Neural progenitor cell (in vitro differentiated cells): ENCODE data around the gene DCLK2. TPM values are rescaled to one million over a fixed set of nuclear protein-coding genes. Genes with fewer than 3 reads are reported as not detected.

Experiments used
- DNase-seq: peaks from one replicate; pipeline ENCODE4 v3.0.0-alpha.2; 2016; ENCODE audit warnings: low spot score
- H2AFZ ChIP-seq: fragments of 200-600 bp; sonication (generic); replicated peaks from 2 replicates; pipeline ENCODE4 v1.6.1; 2016; ENCODE audit warnings: antibody characterized with exemption
- H3F3A ChIP-seq: fragments of 200-600 bp; sonication (generic); 2 replicates; pipeline ENCODE4 v1.6.1; 2016; ENCODE audit warnings: antibody characterized with exemption, low read depth
- H3K27ac ChIP-seq: fragments of 200-600 bp; sonication (generic); 2 replicates; pipeline ENCODE4 v1.5.1; 2016; ENCODE audit warnings: mild to moderate bottlenecking
- H3K27me3 ChIP-seq: fragments of 200-600 bp; sonication (generic); 2 replicates; pipeline ENCODE4 v1.6.1; 2016; ENCODE audit warnings: mild to moderate bottlenecking, moderate library complexity
- H3K36me3 ChIP-seq: fragments of 200-600 bp; sonication (generic); 2 replicates; pipeline ENCODE4 v1.5.1; 2016
- H3K4me1 ChIP-seq: fragments of 200-600 bp; sonication (generic); 2 replicates; pipeline ENCODE4 v1.6.1; 2016; ENCODE audit warnings: mixed run types
- H3K4me2 ChIP-seq: fragments of 200-600 bp; sonication (generic); 2 replicates; pipeline ENCODE4 v1.6.1; 2016
- H3K4me3 ChIP-seq: fragments of 200-600 bp; sonication (generic); 2 replicates; pipeline ENCODE4 v1.5.1; 2016
- H3K79me2 ChIP-seq: fragments of 200-600 bp; sonication (generic); 2 replicates; pipeline ENCODE4 v1.6.1; 2016; ENCODE audit warnings: low read depth
- H3K9ac ChIP-seq: fragments of 200-600 bp; sonication (generic); 2 replicates; pipeline ENCODE4 v1.6.1; 2016
- H3K9me3 ChIP-seq: fragments of 200-600 bp; sonication (generic); 2 replicates; pipeline ENCODE4 v1.5.1; 2016; ENCODE audit warnings: low read depth
- H4K20me1 ChIP-seq: fragments of 200-600 bp; sonication (generic); 2 replicates; pipeline ENCODE4 v1.6.1; 2016; ENCODE audit warnings: low read depth
- H3K27ac Mint-ChIP-seq: 3 replicates; pipeline ENCODE4 v1.8.0; 2021; ENCODE audit warnings: mixed read lengths
- H3K27me3 Mint-ChIP-seq: 2 replicates; pipeline ENCODE4 v1.8.0; 2022; ENCODE audit warnings: low read depth, mild to moderate bottlenecking, inconsistent platforms, moderate library complexity, mixed read lengths; ENCODE audit not compliant: insufficient read depth
- H3K36me3 Mint-ChIP-seq: 3 replicates; pipeline ENCODE4 v1.8.0; 2021; ENCODE audit warnings: mixed read lengths
- H3K4me1 Mint-ChIP-seq: 3 replicates; pipeline ENCODE4 v1.8.0; 2021; ENCODE audit warnings: mixed read lengths
- H3K4me3 Mint-ChIP-seq: 3 replicates; pipeline ENCODE4 v1.8.0; 2021; ENCODE audit warnings: mild to moderate bottlenecking, moderate library complexity, mixed read lengths
- H3K9me3 Mint-ChIP-seq: 3 replicates; pipeline ENCODE4 v1.8.0; 2020; ENCODE audit warnings: mixed read lengths
- EZH2 ChIP-seq: fragments of 200-600 bp; sonication (generic); IDR thresholded peaks from 2 replicates; pipeline ENCODE4 v1.6.1; 2017; ENCODE audit warnings: antibody characterized with exemption, mild to moderate bottlenecking, moderate library complexity
- EZH2phosphoT487 ChIP-seq: fragments of 200-600 bp; sonication (generic); IDR thresholded peaks from 2 replicates; pipeline ENCODE4 v1.6.1; 2017; ENCODE audit warnings: antibody characterized with exemption
- total RNA-seq: library from RNA; depleted of rRNA; stranded (reverse); fragments of >200 nt; gene quantifications from 2 replicates; pipeline ENCODE4 v1.2.3, GENCODE V29; 2015; ENCODE audit warnings: low replicate concordance
- TF ChIP-seq, protein P1 (sequence below): fragments of 200-600 bp; sonication (generic); IDR thresholded peaks from 2 replicates; pipeline ENCODE4 v1.5.1; 2017; ENCODE audit warnings: antibody characterized with exemption, mild to moderate bottlenecking

DCLK2 gene
- total RNA-seq = 7.9 and 11.7 TPM in 2 replicates

DNA sequence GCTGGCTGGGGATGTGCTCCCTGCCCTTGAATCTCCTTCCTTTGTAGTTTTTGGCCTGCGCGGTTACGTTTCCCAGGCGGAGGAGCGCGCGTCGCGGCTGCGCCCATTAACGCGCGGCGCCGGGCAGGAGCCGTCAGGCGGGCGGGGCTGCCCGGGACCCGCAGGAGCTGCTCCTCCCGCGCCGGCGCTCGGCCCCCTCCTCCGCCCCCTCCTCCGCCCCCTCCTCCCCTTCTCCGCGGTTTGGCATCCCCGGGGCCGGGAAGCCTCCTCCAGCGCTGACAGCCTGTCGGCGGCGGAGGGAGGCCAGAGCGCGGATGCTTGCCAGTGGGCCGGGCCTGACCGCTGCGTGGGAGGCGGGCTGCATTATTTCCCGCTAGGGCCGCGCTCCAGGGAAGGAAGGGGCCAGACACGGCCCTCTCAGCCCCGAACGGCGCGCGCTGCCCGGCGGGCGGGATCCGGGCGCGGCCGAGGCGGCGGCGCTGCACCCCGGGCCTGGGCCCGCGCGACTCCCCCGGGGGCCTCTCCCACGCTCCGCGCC, at the start of gene DCLK2:
DCLK2 (plus strand) TSS at position 405 of the 538 bp plus-strand sequence. CDS start 583 bp downstream, outside the sequence.
- H2AFZ ChIP-seq = peak within 1 kb of the TSS; percentile 88
- Mint-ChIP-seq H3K4me3 (peak within 1 kb of the TSS; percentile 92), H3K9me3 (no peaks in the 10 kb centered on the region), H3K27ac (no peak within 1 kb of the TSS), H3K4me1 (peaks cover 23% of the 10 kb centered on the region), H3K36me3 (peaks cover 6% of the 10 kb centered on the region), H3K27me3 (peaks cover 4% of the 10 kb centered on the region)
- peak within 1 kb of the TSS; percentile 85 for H3K4me2 ChIP-seq
- H3K9ac ChIP-seq = no peak within 1 kb of the TSS
- peaks cover 8% of the 10 kb centered on the region for H3F3A ChIP-seq
- H3K4me1 ChIP-seq = no peaks in the 10 kb centered on the region
- H3K27me3 ChIP-seq = peaks cover 75% of the 10 kb centered on the region
- H3K79me2 ChIP-seq = no peaks in the 10 kb centered on the region
- TF ChIP-seq EZH2phosphoT487 = no peak
- TF ChIP-seq EZH2 = no peak
- TF ChIP-seq, protein P1, sequence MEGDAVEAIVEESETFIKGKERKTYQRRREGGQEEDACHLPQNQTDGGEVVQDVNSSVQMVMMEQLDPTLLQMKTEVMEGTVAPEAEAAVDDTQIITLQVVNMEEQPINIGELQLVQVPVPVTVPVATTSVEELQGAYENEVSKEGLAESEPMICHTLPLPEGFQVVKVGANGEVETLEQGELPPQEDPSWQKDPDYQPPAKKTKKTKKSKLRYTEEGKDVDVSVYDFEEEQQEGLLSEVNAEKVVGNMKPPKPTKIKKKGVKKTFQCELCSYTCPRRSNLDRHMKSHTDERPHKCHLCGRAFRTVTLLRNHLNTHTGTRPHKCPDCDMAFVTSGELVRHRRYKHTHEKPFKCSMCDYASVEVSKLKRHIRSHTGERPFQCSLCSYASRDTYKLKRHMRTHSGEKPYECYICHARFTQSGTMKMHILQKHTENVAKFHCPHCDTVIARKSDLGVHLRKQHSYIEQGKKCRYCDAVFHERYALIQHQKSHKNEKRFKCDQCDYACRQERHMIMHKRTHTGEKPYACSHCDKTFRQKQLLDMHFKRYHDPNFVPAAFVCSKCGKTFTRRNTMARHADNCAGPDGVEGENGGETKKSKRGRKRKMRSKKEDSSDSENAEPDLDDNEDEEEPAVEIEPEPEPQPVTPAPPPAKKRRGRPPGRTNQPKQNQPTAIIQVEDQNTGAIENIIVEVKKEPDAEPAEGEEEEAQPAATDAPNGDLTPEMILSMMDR = no peak
- no peak within 1 kb of the TSS for H3K27ac ChIP-seq
- no peaks in the 10 kb centered on the region for H3K36me3 ChIP-seq
- peak; percentile 90 for DNase-seq
- peaks cover 16% of the 10 kb centered on the region for H4K20me1 ChIP-seq
- peak within 1 kb of the TSS; percentile 71 for H3K4me3 ChIP-seq
- no peaks in the 10 kb centered on the region for H3K9me3 ChIP-seq

DNA sequence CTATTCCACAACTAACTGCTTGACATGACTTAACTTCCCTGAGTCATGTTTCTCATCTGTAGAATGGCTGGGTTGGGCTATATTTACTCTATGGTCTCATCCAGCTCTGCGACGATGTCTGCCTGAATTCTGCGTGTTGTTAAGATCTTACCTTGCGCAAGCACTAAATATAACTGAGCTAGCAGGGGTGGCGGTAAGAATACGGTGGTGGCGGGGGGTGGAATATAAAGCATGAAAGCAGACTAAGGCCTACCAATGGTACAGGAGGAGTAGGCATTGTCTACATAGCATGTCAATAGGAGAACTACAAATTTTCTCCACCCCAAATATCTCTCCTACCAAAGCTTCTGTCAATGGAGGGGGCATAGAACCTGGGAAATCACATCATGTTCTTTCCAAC, 45.7 kb upstream of the DCLK2 start:
- no peaks in the 10 kb centered on the region for H4K20me1 ChIP-seq
- no peak for DNase-seq
- H3K4me1 Mint-ChIP-seq = no peaks in the 10 kb centered on the region

DNA sequence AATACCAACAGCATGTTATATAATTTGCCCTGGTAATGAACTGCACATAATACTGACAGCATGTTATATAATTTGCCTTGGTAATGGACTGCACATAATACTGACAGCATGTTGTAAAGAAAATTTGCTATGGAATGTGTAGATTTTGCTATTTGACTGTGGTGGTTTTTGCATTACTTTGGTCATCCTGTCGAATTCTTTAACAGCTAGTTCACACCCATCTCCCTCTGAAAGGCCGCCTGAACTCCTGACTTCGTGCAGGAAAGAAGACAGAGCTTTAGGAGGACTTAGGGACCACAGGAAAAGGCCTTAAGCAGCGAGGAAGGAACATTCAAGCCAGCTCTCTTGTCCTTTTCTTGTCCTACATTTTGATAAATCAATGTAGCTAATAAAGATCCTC, 45.2 kb upstream of the DCLK2 start:
- Mint-ChIP-seq H3K36me3 (no peaks in the 10 kb centered on the region), H3K4me1 (no peaks in the 10 kb centered on the region), H3K27ac (no peak overlapping the region), H3K4me3 (no peak overlapping the region), H3K27me3 (peaks cover 2% of the 10 kb centered on the region), H3K9me3 (peaks cover 5% of the 10 kb centered on the region)
- Histone ChIP-seq H3K9ac (no peak overlapping the region), H3K27ac (no peak overlapping the region), H3K27me3 (no peaks in the 10 kb centered on the region), H3K4me3 (no peak overlapping the region), H3F3A (no peaks in the 10 kb centered on the region), H3K79me2 (no peaks in the 10 kb centered on the region), H2AFZ (no peak overlapping the region), H4K20me1 (no peaks in the 10 kb centered on the region), H3K4me1 (no peaks in the 10 kb centered on the region), H3K9me3 (no peaks in the 10 kb centered on the region), H3K4me2 (no peak overlapping the region), H3K36me3 (no peaks in the 10 kb centered on the region)
- no peak for TF ChIP-seq EZH2phosphoT487
- TF ChIP-seq, protein P1 = no peak
- no peak for TF ChIP-seq EZH2
- no peak for DNase-seq

More for the DNA sequence above, 45.7 kb upstream of the DCLK2 start:
- Histone ChIP-seq H3K4me2 (no peak overlapping the region), H3K9ac (no peak overlapping the region), H3K9me3 (no peaks in the 10 kb centered on the region), H3F3A (no peaks in the 10 kb centered on the region), H3K27me3 (no peaks in the 10 kb centered on the region), H2AFZ (no peak overlapping the region), H3K79me2 (no peaks in the 10 kb centered on the region), H3K27ac (no peak overlapping the region), H3K4me1 (no peaks in the 10 kb centered on the region), H3K36me3 (no peaks in the 10 kb centered on the region), H3K4me3 (no peak overlapping the region)
- Mint-ChIP-seq H3K27ac (no peak overlapping the region), H3K4me3 (no peak overlapping the region), H3K9me3 (peaks cover 10% of the 10 kb centered on the region), H3K27me3 (peaks cover under 1% of the 10 kb centered on the region), H3K36me3 (no peaks in the 10 kb centered on the region)
- no peak for TF ChIP-seq EZH2phosphoT487
- no peak for TF ChIP-seq EZH2
- TF ChIP-seq, protein P1 = no peak
